Pancreas (tissue), 10 donors: ENCODE measurements around the gene TMEM30B. TPM values are rescaled to one million over a fixed set of nuclear protein-coding genes. Genes with fewer than 3 reads are reported as not detected.
"Not testable (repeated sequence)": the region's sequence is repeated elsewhere in the genome, so short reads cannot be mapped to it uniquely, and the experiment has no call there.

ENCODE experiments used
- ATAC-seq, 4 donors: fragments of 200-7000 bp; cut with Tn5 transposase; one replicate each; pipeline versions ENCODE4 v1.8.0 to v1.9.1; 2020; ENCODE audit warnings: mild to moderate bottlenecking in 4 of 4, moderate library complexity in 4 of 4
- DNase-seq, 6 donors: peaks; one replicate each; pipeline ENCODE4 v3.0.0-alpha.2; 2020
- FAIRE-seq: peaks from 2 replicates; lab custom pipeline; 2012; peaks lifted over from hg19 to GRCh38; lab: Jason Lieb, UNC
- H3K27ac ChIP-seq, 4 donors: fragments of 200-600 bp; sonication (generic); 1 replicate in 3 of 4; 2 replicates in 1 of 4; pipeline versions ENCODE4 v1.5.0 to v1.8.0; 2020
- H3K27me3 ChIP-seq, 4 donors: fragments of 200-600 bp; one replicate each; pipeline ENCODE4 v1.8.0; 2021
- H3K36me3 ChIP-seq, 3 donors: fragments of 200-600 bp; sonication (generic) in 1 of 3; one replicate each; pipeline versions ENCODE4 v1.5.0 to v1.8.0; 2020 to 2021
- H3K4me1 ChIP-seq, 3 donors: fragments of 200-600 bp; one replicate each; pipeline ENCODE4 v1.8.0; 2021
- H3K4me3 ChIP-seq, 4 donors: fragments of 200-600 bp; sonication (generic) in 2 of 4; one replicate each; pipeline versions ENCODE4 v1.5.0 to v1.8.0; 2020 to 2021
- H3K9me3 ChIP-seq, 4 donors: fragments of 200-600 bp; one replicate each; pipeline ENCODE4 v1.8.0; 2021
- WGBS, 2 donors: extraction: QIAGEN DNeasy Blood & Tissue Kit; methylation state at CpG; one replicate each; pipeline ENCODE4 v1.1.7; 2013; 5-methylcytosine and 5-hydroxymethylcytosine counted together
- intact Hi-C, 3 donors: fragments of 100-400 bp; cut with DNase I; formaldehyde crosslinking; loops; one replicate each; pipeline versions ENCODE4 v1.11.1 to v1.14.2; 2022
- polyA plus RNA-seq, 2 donors: library from polyadenylated mRNA; stranded (reverse); fragments of 200-250 nt; gene quantifications; one replicate each; pipeline ENCODE4 v1.2.3, GENCODE V29; 2013
- total RNA-seq, 6 donors: library from RNA; stranded (reverse); fragmentation: NEBNext Ultra II Directional in 4 of 6; extraction: Animal tissue kit (Norgen Biotek cat#: 25700) in 4 of 6; gene quantifications; one replicate each; pipeline versions ENCODE4 v1.2.1 to v1.2.4, GENCODE V29; 2021 to 2023
- TF ChIP-seq, protein P1 (sequence below), 4 donors: fragments of 200-600 bp; sonication (generic) in 3 of 4; IDR thresholded peaks; one replicate each; pipeline versions ENCODE4 v1.5.0 to v1.8.0; 2021; ENCODE audit warnings: antibody characterized with exemption in 4 of 4
- donor health status: healthy with polysubstance abuse.
- donor health status: DM: no; HTN: no; CAD: no; lungs with moderate emphysema.
- donor health status: DM: no; HTN: no; CAD: no.
- donor health status: control.
- donor health status: control.
- donor health status: Bipolar disorder and iron deficiency.
- donor health status: DM: yes; HTN: yes; CAD: no.
- donor health status: DM: no; HTN: no; CAD: no.
- donor health status: DM: no; HTN: no; CAD: no.
- donor health status: DM: yes; HTN: yes; CAD: no.

TMEM30B gene
- total and polyA plus RNA-seq, 8 donors, result 10.1 to 21.3 (median 17.7) TPM

DNA sequence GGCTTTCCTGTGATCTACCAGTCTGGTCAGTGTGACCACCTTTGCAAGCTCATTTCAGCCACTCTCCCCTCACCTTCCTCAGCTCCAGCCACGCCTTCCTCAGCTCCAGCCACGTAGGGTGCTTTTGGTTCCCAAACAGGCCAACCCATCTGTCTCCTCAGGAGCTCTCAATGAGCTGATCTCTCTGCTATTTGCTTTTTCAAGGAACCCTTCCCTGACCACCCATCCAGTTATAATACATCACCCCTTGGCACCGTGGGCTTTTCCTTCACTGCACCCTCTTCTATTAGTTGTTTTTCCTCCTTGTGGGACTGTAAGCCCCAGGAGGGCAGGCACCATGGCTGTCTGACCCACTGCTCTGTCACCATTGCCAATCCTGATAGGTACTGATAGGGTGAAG, 37.9 kb upstream of the TMEM30B start:
- Histone ChIP-seq H3K9me3 (no peaks in the 10 kb centered on the region), H3K27ac (no peak overlapping the region), H3K4me1 (no peaks in the 10 kb centered on the region), H3K36me3 (no peaks in the 10 kb centered on the region), H3K4me3 (no peak overlapping the region), H3K27me3 (no peaks in the 10 kb centered on the region)
- no peak for DNase-seq
- intact Hi-C loops, result no loop called here
- no peak for ATAC-seq
- TF ChIP-seq, protein P1, sequence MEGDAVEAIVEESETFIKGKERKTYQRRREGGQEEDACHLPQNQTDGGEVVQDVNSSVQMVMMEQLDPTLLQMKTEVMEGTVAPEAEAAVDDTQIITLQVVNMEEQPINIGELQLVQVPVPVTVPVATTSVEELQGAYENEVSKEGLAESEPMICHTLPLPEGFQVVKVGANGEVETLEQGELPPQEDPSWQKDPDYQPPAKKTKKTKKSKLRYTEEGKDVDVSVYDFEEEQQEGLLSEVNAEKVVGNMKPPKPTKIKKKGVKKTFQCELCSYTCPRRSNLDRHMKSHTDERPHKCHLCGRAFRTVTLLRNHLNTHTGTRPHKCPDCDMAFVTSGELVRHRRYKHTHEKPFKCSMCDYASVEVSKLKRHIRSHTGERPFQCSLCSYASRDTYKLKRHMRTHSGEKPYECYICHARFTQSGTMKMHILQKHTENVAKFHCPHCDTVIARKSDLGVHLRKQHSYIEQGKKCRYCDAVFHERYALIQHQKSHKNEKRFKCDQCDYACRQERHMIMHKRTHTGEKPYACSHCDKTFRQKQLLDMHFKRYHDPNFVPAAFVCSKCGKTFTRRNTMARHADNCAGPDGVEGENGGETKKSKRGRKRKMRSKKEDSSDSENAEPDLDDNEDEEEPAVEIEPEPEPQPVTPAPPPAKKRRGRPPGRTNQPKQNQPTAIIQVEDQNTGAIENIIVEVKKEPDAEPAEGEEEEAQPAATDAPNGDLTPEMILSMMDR (IDR thresholded peaks at IDR 0.05), result no peak
- no peak for FAIRE-seq
- 82 to 89% methylated on average over 3 of the region's 3 CpGs for WGBS, 2 donors

DNA sequence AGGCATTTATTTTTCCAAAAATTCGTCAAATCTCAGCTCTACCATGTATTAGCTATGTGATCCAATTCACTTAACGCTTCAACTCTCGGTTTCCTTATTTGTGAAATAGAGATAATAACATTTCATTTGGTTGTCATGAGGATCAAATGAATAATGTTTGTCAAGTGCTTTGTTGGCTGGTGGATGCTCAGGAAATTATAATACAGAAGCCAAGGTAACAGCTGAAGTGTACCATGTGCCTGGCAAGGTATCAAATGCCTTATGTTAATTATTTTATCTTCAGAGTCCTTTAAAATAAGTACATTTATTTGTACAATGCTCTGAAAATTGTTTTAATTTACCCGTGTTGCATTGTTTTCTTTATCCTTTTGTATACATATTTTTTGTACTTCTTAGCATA, 34.2 kb upstream of the TMEM30B start:
- Histone ChIP-seq H3K27me3 (no peaks in the 10 kb centered on the region), H3K4me3 (no peak overlapping the region), H3K27ac (no peak overlapping the region), H3K36me3 (no peaks in the 10 kb centered on the region), H3K4me1 (no peaks in the 10 kb centered on the region), H3K9me3 (no peaks in the 10 kb centered on the region)
- TF ChIP-seq, protein P1 (IDR thresholded peaks at IDR 0.05), result no peak
- DNase-seq (no peak), FAIRE-seq (no peak), ATAC-seq (no peak)
- 75 to 85% methylated on average over 4 of the region's 4 CpGs for WGBS, 2 donors
- intact Hi-C loops, result no loop called here

DNA sequence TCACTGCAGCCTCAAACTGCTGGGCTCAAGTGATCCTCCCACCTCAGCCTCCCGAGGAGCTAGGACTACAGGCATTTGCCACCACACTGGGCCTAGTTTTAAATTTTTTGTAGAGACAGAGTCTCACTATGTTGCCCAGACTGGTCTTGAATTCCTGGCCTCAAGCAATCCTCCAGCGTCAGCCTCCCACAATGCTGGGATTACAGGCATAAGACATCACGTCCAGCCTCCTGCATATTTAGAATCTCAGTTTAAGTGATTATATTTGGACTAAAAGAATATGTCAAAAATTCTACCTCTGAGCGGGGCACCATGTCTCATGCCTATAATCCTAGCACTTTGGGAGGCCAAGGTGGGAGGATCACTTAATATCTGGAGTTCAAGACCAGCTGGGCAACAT, 27.6 kb upstream of the TMEM30B start:
- intact Hi-C loops, H3K27ac ChIP-seq, H3K9me3 ChIP-seq, H3K4me1 ChIP-seq, H3K27me3 ChIP-seq, DNase-seq, H3K4me3 ChIP-seq, FAIRE-seq, ATAC-seq, H3K36me3 ChIP-seq: not testable (repeated sequence)
- WGBS, 2 donors, result 95 to 96% methylated on average over 4 of the region's 4 CpGs

DNA sequence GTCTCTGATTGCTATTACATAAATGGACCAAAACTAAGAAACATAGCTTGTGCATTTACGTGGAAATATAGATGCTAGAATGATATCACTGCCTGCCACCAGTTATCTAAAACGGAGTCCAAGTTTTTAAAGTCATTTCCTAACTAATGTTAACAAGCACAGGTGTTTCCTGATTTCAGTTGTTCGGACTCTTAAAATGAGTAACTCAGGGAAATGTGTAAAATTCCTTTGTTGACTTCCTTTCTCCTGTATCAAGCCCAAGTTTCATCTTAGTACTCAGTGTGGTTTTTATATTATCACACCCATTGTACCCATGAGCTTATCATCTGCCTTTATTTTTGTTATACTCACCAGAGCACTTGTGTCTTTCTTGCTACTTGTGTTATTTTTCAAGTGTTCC, 27.1 kb upstream of the TMEM30B start:
- no peak for DNase-seq
- Histone ChIP-seq H3K4me1 (no peaks in the 10 kb centered on the region), H3K27me3 (no peaks in the 10 kb centered on the region), H3K36me3 (no peaks in the 10 kb centered on the region), H3K9me3 (no peaks in the 10 kb centered on the region), H3K4me3 (no peak overlapping the region), H3K27ac (no peak overlapping the region)
- 38 to 63% methylated on average over 3 of the region's 3 CpGs for WGBS, 2 donors
- TF ChIP-seq, protein P1 (IDR thresholded peaks at IDR 0.05), result no peak
- no peak for ATAC-seq
- intact Hi-C loops, result no loop called here
- no peak for FAIRE-seq

DNA sequence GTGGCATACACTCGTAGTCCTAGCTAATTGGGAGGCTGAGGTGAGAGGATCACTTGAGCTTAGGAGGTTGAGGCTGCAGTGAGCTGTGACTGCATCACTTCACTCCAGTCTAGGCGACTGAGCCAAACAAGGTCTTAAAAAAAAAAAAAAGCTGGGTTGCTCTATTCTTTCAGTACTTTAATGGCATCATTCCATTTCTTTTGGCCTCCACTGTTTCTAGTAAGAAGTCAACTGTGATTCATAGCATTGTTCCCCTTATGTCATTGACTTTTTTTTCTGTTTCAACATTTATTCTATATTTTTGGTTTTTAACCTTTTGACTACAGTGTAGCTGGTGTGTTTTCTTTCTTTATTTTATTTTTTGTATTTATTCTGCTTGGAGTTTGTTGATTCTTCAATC, 23.6 kb upstream of the TMEM30B start:
- FAIRE-seq (no peak), DNase-seq (no peak), ATAC-seq (no peak)
- no peaks in the 10 kb centered on the region for H3K36me3 ChIP-seq
- WGBS, 2 donors, result 91 to 94% methylated on average over 2 of the region's 2 CpGs
- H3K4me3 ChIP-seq, result no peak overlapping the region
- no peak overlapping the region for H3K27ac ChIP-seq
- H3K27me3 ChIP-seq, result no peaks in the 10 kb centered on the region
- no peaks in the 10 kb centered on the region for H3K4me1 ChIP-seq
- intact Hi-C loops, result no loop called here
- TF ChIP-seq, protein P1 (IDR thresholded peaks at IDR 0.05), result no peak
- H3K9me3 ChIP-seq, result no peaks in the 10 kb centered on the region
